ENCODE results near the gene CIAO2A. TPM values are rescaled to one million over a fixed set of nuclear protein-coding genes. Genes with fewer than 3 reads are reported as not detected.

The CIAO2A gene
- total and polyA plus RNA-seq, 9 donors: 13.2 to 43.8 (median 29.4) TPM

GRCh38 chr15:64044300-64045100 lies 49.1 kb downstream of the CIAO2A start:
- Histone ChIP-seq H3K27me3 (no peaks in the 10 kb centered on the region), H3K9me3 (no peaks in the 10 kb centered on the region), H3K4me3 (no peak overlapping the region), H3K36me3 (no peaks in the 10 kb centered on the region), H3K4me1 (ENCODE audit: insufficient read depth) (peaks cover 13% of the 10 kb centered on the region), H3K27ac (no peak overlapping the region)
- DNase-seq: no peak
- intact Hi-C loops (cut with DNase I): loop anchor here in 2 of 4 donors (5.0 to 10.0 kb wide), 2 partner anchors 287 to 290 kb away; no protein-coding TSS in a partner anchor
- 83 to 89% (median 88%) methylated on average over 7 of the region's 7 CpGs for WGBS, 3 donors
- TF ChIP-seq EP300 (IDR thresholded peaks at IDR 0.05) (no peak), POLR2A (IDR thresholded peaks at IDR 0.05) (no peak), CTCF (IDR thresholded peaks at IDR 0.05) (no peak)

DNA sequence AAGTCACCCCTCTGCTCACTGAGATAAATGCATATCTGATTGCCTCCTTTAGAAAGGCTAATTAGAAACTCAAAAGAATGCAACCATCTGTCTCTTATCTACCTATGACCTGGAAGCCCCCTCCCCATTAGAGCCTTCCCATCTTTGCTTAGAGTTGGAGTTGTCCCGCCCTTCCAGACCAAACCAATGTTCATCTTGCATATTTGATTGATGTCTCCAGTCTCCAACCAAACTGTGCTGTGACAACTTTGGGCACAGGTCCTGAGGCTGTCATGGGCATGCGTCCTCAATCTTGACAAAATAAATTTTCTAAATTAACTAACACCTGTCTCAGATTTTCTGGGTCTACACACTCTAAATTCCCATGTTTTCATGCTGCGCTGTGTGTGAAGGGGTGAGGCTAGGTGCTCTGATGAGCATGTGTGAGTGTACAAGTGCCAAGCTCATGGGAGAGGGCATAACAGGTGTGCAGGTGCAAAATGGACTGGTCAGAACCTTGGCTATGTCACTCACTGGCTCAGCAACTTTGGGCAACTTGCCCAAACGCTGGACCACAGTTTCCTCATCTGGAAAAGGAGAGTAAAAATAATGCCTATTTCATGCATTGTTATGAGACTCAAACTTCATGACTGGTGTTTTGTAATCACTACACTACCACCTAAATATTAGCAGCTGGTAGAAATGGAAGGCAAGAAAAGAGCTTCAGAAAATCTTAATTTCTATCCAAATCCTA lies 54.6 kb downstream of the CIAO2A start:
- no peak for DNase-seq
- no peak overlapping the region for H3K27ac ChIP-seq

DNA sequence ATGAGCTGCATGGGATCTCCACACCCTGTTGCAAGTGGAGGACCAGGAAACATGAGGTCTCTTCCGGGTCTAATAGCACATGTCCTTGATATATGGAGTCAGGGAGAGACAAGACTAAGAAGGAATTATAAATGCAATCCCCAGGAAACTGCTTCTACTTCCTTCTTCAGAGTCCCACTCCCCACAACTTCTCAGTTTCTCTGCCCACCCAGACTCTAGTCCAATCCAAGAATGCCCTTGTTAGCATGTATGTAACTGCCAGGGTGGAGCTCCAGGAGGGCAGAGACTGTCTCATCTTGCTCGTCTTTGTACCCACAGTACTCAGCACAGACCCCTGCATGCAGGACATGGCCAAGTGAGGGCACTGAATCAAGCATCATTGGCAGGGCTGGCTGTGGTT lies 55.7 kb downstream of the CIAO2A start:
- Histone ChIP-seq H3K9me3 (no peaks in the 10 kb centered on the region), H3K4me3 (no peak overlapping the region), H3K36me3 (no peaks in the 10 kb centered on the region), H3K27ac (no peak overlapping the region), H3K4me1 (ENCODE audit: insufficient read depth) (peaks cover 3% of the 10 kb centered on the region), H3K27me3 (no peaks in the 10 kb centered on the region)
- WGBS, 3 donors: 45 to 46% (median 46%) methylated on average over 2 of the region's 2 CpGs
- no peak for DNase-seq
- intact Hi-C loops (cut with DNase I): no loop called here
- TF ChIP-seq CTCF (IDR thresholded peaks at IDR 0.05): no peak
- no peak for TF ChIP-seq POLR2A (IDR thresholded peaks at IDR 0.05)
- TF ChIP-seq EP300 (IDR thresholded peaks at IDR 0.05): no peak

More for the DNA sequence above, 54.6 kb downstream of the CIAO2A start:
- TF ChIP-seq EP300 (IDR thresholded peaks at IDR 0.05): no peak
- no peak for TF ChIP-seq POLR2A (IDR thresholded peaks at IDR 0.05)
- no peak for TF ChIP-seq CTCF (IDR thresholded peaks at IDR 0.05)
- Histone ChIP-seq H3K27me3 (no peaks in the 10 kb centered on the region), H3K9me3 (no peaks in the 10 kb centered on the region), H3K4me3 (no peak overlapping the region), H3K36me3 (no peaks in the 10 kb centered on the region), H3K4me1 (ENCODE audit: insufficient read depth) (peaks cover 3% of the 10 kb centered on the region)
- WGBS, 3 donors: 93 to 99% (median 96%) methylated on average over 4 of the region's 4 CpGs
- intact Hi-C loops (cut with DNase I): no loop called here

GRCh38 chr15:64037116-64037515 lies 56.5 kb downstream of the CIAO2A start:
- H3K9me3 ChIP-seq: no peaks in the 10 kb centered on the region
- DNase-seq: no peak
- H3K27ac ChIP-seq: no peak overlapping the region
- WGBS, 3 donors: 90 to 95% (median 92%) methylated on average over 3 of the region's 3 CpGs
- intact Hi-C loops (cut with DNase I): no loop called here
- H3K27me3 ChIP-seq: no peaks in the 10 kb centered on the region
- no peaks in the 10 kb centered on the region for H3K36me3 ChIP-seq
- peaks cover 3% of the 10 kb centered on the region for H3K4me1 ChIP-seq (ENCODE audit: insufficient read depth)
- TF ChIP-seq CTCF (IDR thresholded peaks at IDR 0.05) (no peak), POLR2A (IDR thresholded peaks at IDR 0.05) (no peak), EP300 (IDR thresholded peaks at IDR 0.05) (no peak)
- H3K4me3 ChIP-seq: no peak overlapping the region
